CD4-positive, alpha-beta T cell (primary cell): ENCODE results near the gene PIN1. TPM values are rescaled to one million over a fixed set of nuclear protein-coding genes. Genes with fewer than 3 reads are reported as not detected.

Experiments used
- ATAC-seq: fragments of 200-7000 bp; cut with Tn5 transposase; one replicate; pipeline ENCODE4 v1.10.0; 2022; ENCODE audit warnings: mild to moderate bottlenecking; ENCODE audit not compliant: poor library complexity
- CTCF ChIA-PET: fragments of 350-600 bp; sonication (Branson Sonifier 250); formaldehyde crosslinking; loops from one replicate; lab custom pipeline; 2021; ENCODE audit warnings: antibody characterized with exemption, inconsistent platforms; lab: Charles Lee
- POLR2A ChIA-PET: fragments of 350-600 bp; sonication (Branson Sonifier 250); formaldehyde crosslinking; loops from one replicate; lab custom pipeline; 2021; ENCODE audit warnings: antibody characterized with exemption, inconsistent platforms; lab: Charles Lee
- DNase-seq, 14 experiments: peaks; one replicate each; pipeline ENCODE4 v3.0.0-alpha.2; 2013 to 2020; ENCODE audit warnings: mixed read lengths in 2 of 14
- H3K27ac ChIP-seq, 2 donors: one replicate each; pipeline versions ENCODE4 v1.5.1 to v1.7.0; 2013; ENCODE audit warnings: low read length in 2 of 2, low read depth in 1 of 2, mild to moderate bottlenecking in 1 of 2
- H3K27me3 ChIP-seq, 2 experiments: 1 replicate in 1 of 2; 2 replicates in 1 of 2; pipeline versions ENCODE4 v1.6.1 to v1.7.0; 2013; ENCODE audit warnings: low read length in 2 of 2, control low read depth in 1 of 2, mild to moderate bottlenecking in 1 of 2, moderate library complexity in 1 of 2; ENCODE audit not compliant: insufficient read depth in 2 of 2, control insufficient read depth in 1 of 2
- H3K36me3 ChIP-seq: one replicate; pipeline ENCODE4 v1.6.1; 2013; ENCODE audit warnings: low read length, control low read depth; ENCODE audit not compliant: insufficient read depth
- H3K4me1 ChIP-seq: one replicate; pipeline ENCODE4 v1.6.1; 2013; ENCODE audit warnings: low read length, control low read depth; ENCODE audit not compliant: insufficient read depth
- H3K4me3 ChIP-seq: one replicate; pipeline ENCODE4 v1.5.1; 2013; ENCODE audit warnings: mild to moderate bottlenecking, low read length, moderate library complexity
- H3K9me3 ChIP-seq, 2 experiments: 1 replicate in 1 of 2; 2 replicates in 1 of 2; pipeline versions ENCODE4 v1.6.1 to v1.7.0; 2013; ENCODE audit warnings: low read length in 2 of 2, mild to moderate bottlenecking in 2 of 2, control low read depth in 1 of 2, moderate library complexity in 1 of 2; ENCODE audit not compliant: control insufficient read depth in 1 of 2, insufficient read depth in 1 of 2
- H3K27ac Mint-ChIP-seq: one replicate; pipeline ENCODE4 v1.8.0; 2020; ENCODE audit warnings: mixed read lengths
- H3K27me3 Mint-ChIP-seq: one replicate; pipeline ENCODE4 v1.8.0; 2021; ENCODE audit warnings: mixed read lengths
- H3K36me3 Mint-ChIP-seq: one replicate; pipeline ENCODE4 v1.8.0; 2021; ENCODE audit warnings: low read depth, mixed read lengths
- H3K4me1 Mint-ChIP-seq: one replicate; pipeline ENCODE4 v1.8.0; 2021; ENCODE audit warnings: low read depth, mixed read lengths
- H3K4me3 Mint-ChIP-seq: one replicate; pipeline ENCODE4 v1.8.0; 2020; ENCODE audit warnings: mild to moderate bottlenecking, mixed read lengths
- H3K9me3 Mint-ChIP-seq: one replicate; pipeline ENCODE4 v1.8.0; 2020; ENCODE audit warnings: mixed read lengths
- intact Hi-C, 2 experiments: fragments of 100-400 bp; cut with DNase I in 1 of 2; cut with micrococcal nuclease in 1 of 2; formaldehyde crosslinking; loops; one replicate each; pipeline versions ENCODE4 v1.15.1 to v1.9.0; 2023 to 2025; cut with DNase I, micrococcal nuclease
- total RNA-seq, 174 experiments: library from RNA in 2 of 174; stranded (reverse) in 2 of 174; gene quantifications; one replicate each; pipeline ENCODE4 v1.2.3 and lab custom pipeline; 2021 to 2026
- TF ChIP-seq, protein P1 (sequence below): fragments of 200-600 bp; IDR thresholded peaks from one replicate; pipeline ENCODE4 v1.8.0; 2022; ENCODE audit warnings: antibody characterized with exemption, mild to moderate bottlenecking

Gene PIN1
- total RNA-seq, 2 experiments from 2014 or later: 33.2 to 35.3 TPM

DNA sequence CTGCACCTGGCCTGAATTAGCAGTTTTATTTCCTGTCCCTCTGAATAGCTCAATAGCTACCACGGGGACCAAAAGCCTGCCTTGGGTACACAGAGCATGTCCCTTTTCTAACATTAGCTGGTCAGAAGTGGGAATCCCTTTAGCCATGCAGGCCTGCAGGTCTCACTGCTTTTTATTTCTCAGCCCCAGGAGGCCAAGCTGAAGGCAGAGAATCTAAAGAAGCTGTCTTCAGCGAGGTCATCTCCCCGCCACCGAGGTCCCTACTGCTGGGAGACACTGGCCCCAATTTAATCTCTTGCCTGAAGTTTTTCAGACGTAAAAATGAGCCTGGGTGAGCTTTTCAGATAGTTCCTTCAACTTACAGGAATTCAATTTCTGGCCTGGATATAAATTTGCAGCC, 40.7 kb downstream of the PIN1 start:
- Mint-ChIP-seq H3K27me3 (no peaks in the 10 kb centered on the region), H3K4me1 (no peaks in the 10 kb centered on the region), H3K9me3 (no peaks in the 10 kb centered on the region), H3K4me3 (no peak overlapping the region), H3K27ac (no peak overlapping the region), H3K36me3 (no peaks in the 10 kb centered on the region)
- POLR2A ChIA-PET: no interaction called here
- DNase-seq (no peak), ATAC-seq (no peak)
- Histone ChIP-seq H3K36me3 (no peaks in the 10 kb centered on the region), H3K4me1 (no peaks in the 10 kb centered on the region), H3K27me3 (no peaks in the 10 kb centered on the region), H3K27ac (no peak overlapping the region), H3K9me3 (no peaks in the 10 kb centered on the region), H3K4me3 (no peak overlapping the region)
- intact Hi-C loops: no loop called here
- TF ChIP-seq, protein P1, sequence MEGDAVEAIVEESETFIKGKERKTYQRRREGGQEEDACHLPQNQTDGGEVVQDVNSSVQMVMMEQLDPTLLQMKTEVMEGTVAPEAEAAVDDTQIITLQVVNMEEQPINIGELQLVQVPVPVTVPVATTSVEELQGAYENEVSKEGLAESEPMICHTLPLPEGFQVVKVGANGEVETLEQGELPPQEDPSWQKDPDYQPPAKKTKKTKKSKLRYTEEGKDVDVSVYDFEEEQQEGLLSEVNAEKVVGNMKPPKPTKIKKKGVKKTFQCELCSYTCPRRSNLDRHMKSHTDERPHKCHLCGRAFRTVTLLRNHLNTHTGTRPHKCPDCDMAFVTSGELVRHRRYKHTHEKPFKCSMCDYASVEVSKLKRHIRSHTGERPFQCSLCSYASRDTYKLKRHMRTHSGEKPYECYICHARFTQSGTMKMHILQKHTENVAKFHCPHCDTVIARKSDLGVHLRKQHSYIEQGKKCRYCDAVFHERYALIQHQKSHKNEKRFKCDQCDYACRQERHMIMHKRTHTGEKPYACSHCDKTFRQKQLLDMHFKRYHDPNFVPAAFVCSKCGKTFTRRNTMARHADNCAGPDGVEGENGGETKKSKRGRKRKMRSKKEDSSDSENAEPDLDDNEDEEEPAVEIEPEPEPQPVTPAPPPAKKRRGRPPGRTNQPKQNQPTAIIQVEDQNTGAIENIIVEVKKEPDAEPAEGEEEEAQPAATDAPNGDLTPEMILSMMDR: no peak
- CTCF ChIA-PET: no interaction called here

DNA sequence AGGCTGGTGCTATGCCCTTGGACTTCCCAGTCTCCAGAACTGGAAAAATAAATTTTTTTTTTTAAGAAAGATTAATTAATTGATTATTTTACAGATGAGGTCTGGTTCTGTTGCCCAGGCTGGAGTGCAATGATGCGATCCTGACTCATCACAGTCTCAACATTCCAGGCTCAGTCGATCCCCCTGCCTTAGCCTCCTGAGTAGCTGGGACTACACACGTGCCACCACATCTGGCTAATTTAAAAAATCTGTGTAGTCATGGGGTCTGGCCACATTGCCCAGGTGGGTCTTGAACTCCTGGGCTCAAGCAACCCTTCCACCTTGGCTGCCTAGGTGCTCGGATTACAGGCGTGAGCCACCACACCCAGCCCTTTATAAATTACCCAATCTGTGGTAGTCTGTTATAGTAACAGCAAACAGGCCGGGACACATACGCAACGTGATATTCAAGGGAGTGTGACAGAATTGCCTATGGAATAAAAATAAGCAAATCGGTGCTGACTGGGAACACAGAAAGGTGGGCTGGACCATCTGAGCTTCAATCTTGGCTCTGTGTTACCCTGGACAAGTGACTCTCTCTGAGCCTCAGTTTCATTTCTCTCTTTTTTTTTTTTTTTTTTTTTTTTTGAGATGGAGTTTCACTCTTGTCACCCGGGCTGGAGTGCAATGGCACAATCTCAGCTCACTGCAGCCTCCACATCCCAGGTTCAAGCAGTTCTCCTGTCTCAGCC, 42.8 kb downstream of the PIN1 start:
- Histone ChIP-seq H3K27ac (no peak overlapping the region), H3K4me3 (no peak overlapping the region), H3K27me3 (no peaks in the 10 kb centered on the region), H3K36me3 (no peaks in the 10 kb centered on the region), H3K4me1 (no peaks in the 10 kb centered on the region), H3K9me3 (no peaks in the 10 kb centered on the region)
- Mint-ChIP-seq H3K4me1 (no peaks in the 10 kb centered on the region), H3K9me3 (no peaks in the 10 kb centered on the region), H3K27me3 (no peaks in the 10 kb centered on the region), H3K4me3 (no peak overlapping the region), H3K27ac (no peak overlapping the region), H3K36me3 (no peaks in the 10 kb centered on the region)
- DNase-seq (no peak), ATAC-seq (no peak)
- TF ChIP-seq, protein P1: no peak
- intact Hi-C loops: no loop called here
- POLR2A ChIA-PET: no interaction called here
- CTCF ChIA-PET: no interaction called here

DNA sequence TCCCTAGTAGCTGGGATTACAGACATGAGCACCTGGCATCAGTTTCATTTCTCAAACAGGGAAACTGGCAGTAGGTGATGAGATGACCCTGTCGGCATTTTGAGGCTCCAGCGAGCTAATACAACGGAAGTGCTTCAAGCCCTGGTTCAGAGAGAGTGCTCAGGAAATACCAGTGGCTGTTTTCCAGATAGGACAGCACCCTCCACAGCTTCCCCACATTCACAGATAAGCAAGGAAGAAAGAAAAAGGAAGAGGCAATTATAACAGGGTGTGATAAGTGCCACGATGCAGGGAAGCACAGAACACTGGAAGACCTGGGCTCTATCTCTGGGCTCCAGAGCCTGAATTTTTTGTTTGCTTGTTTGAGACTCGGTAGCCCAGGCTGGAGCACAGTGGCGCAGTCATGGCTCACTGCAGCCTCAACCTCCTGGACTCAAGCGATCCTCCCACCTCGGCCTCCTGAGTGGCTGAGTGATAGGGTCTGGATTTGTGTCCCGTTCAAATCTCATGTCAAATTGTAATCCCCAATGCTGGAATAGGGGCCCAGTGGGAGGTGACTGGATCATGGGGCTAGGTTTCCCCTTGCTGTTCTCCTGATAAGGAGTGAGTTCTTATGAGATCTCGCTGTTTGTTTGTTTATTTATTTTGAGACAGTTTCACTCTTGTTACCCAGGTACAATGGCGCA, 43.5 kb downstream of the PIN1 start:
- Mint-ChIP-seq H3K36me3 (no peaks in the 10 kb centered on the region), H3K9me3 (no peaks in the 10 kb centered on the region), H3K27ac (no peak overlapping the region), H3K4me3 (no peak overlapping the region), H3K27me3 (no peaks in the 10 kb centered on the region), H3K4me1 (no peaks in the 10 kb centered on the region)
- ChIA-PET POLR2A (no interaction called here), CTCF (no interaction called here)
- H3K4me3 ChIP-seq: no peak overlapping the region
- intact Hi-C loops: no loop called here
- no peak for DNase-seq
- H3K9me3 ChIP-seq: no peaks in the 10 kb centered on the region
- ATAC-seq: no peak
- no peaks in the 10 kb centered on the region for H3K36me3 ChIP-seq
- no peaks in the 10 kb centered on the region for H3K27me3 ChIP-seq
- no peak overlapping the region for H3K27ac ChIP-seq
- H3K4me1 ChIP-seq: no peaks in the 10 kb centered on the region
- TF ChIP-seq, protein P1: no peak
